CD14-positive monocyte (primary cell): ENCODE measurements around the gene SCN3B. TPM values are rescaled to one million over a fixed set of nuclear protein-coding genes. Genes with fewer than 3 reads are reported as not detected.

Experiments used
- DNase-seq, 3 donors: peaks; one replicate each; pipeline ENCODE4 v3.0.0-alpha.2; 2011 to 2022
- H2AFZ ChIP-seq: 2 replicates; pipeline ENCODE4 v1.6.0; 2012; ENCODE audit warnings: mild to moderate bottlenecking, low read depth, low read length, inconsistent platforms; ENCODE audit not compliant: insufficient read depth, poor library complexity, severe bottlenecking
- H3K27ac ChIP-seq, 2 donors: 1 replicate in 1 of 2; 2 replicates in 1 of 2; pipeline ENCODE4 v1.5.1; 2012 to 2013; ENCODE audit warnings: low read length in 2 of 2, control low read depth in 1 of 2, inconsistent platforms in 1 of 2, low read depth in 1 of 2, mild to moderate bottlenecking in 1 of 2
- H3K27me3 ChIP-seq, 2 donors: one replicate each; pipeline versions ENCODE4 v1.6.0 to v1.6.1; 2011 to 2013; ENCODE audit warnings: low read length in 2 of 2; ENCODE audit not compliant: control insufficient read depth in 2 of 2, insufficient read depth in 2 of 2
- H3K36me3 ChIP-seq, 2 donors: replicated peaks in 1 of 2; 1 replicate in 1 of 2; 2 replicates in 1 of 2; pipeline versions ENCODE4 v1.5.1 to v1.6.1; 2012 to 2013; ENCODE audit warnings: low read length in 2 of 2, control low read depth in 1 of 2, inconsistent platforms in 1 of 2, mild to moderate bottlenecking in 1 of 2; ENCODE audit not compliant: insufficient read depth in 2 of 2, control insufficient read depth in 1 of 2
- H3K4me1 ChIP-seq, 2 donors: 1 replicate in 1 of 2; 2 replicates in 1 of 2; pipeline versions ENCODE4 v1.5.1 to v1.6.1; 2012 to 2013; ENCODE audit warnings: low read length in 2 of 2, control low read depth in 1 of 2, inconsistent platforms in 1 of 2, mild to moderate bottlenecking in 1 of 2, moderate library complexity in 1 of 2; ENCODE audit not compliant: insufficient read depth in 2 of 2, control insufficient read depth in 1 of 2
- H3K4me2 ChIP-seq: replicated peaks from 2 replicates; pipeline ENCODE3; 2012; ENCODE audit warnings: low read length, moderate library complexity, mild to moderate bottlenecking; ENCODE audit not compliant: poor library complexity, severe bottlenecking; ENCODE audit errors: extremely low read depth
- H3K4me3 ChIP-seq, 3 experiments: fragments of 200-600 bp in 1 of 3; sonication (generic) in 1 of 3; replicated peaks in 1 of 3; 1 replicate in 2 of 3; 2 replicates in 1 of 3; pipeline ENCODE4 v1.5.1; 2011 to 2013; ENCODE audit warnings: low read length in 3 of 3, mild to moderate bottlenecking in 3 of 3, control low read depth in 2 of 3, low read depth in 2 of 3, inconsistent platforms in 1 of 3, moderate library complexity in 1 of 3
- H3K79me2 ChIP-seq: 2 replicates; pipeline ENCODE4 v1.6.0; 2012; ENCODE audit warnings: mild to moderate bottlenecking, control low read depth, inconsistent platforms, low read length, moderate library complexity; ENCODE audit not compliant: insufficient read depth
- H3K9ac ChIP-seq: 2 replicates; pipeline ENCODE4 v1.6.0; 2017; ENCODE audit warnings: low read length, mild to moderate bottlenecking; ENCODE audit not compliant: insufficient read depth, poor library complexity, severe bottlenecking
- H3K9me3 ChIP-seq, 2 donors: replicated peaks in 1 of 2; 1 replicate in 1 of 2; 2 replicates in 1 of 2; pipeline versions ENCODE4 v1.5.1 to v1.6.1; 2012 to 2013; ENCODE audit warnings: low read length in 2 of 2, control low read depth in 1 of 2; ENCODE audit not compliant: control insufficient read depth in 1 of 2, insufficient read depth in 1 of 2
- H4K20me1 ChIP-seq: 2 replicates; pipeline ENCODE4 v1.6.0; 2012; ENCODE audit warnings: mild to moderate bottlenecking, low read length, control low read depth, moderate library complexity; ENCODE audit not compliant: insufficient read depth
- H3K27ac Mint-ChIP-seq, 7 donors: one replicate each; pipeline ENCODE4 v1.8.0; 2020; ENCODE audit warnings: mild to moderate bottlenecking in 7 of 7, mixed read lengths in 7 of 7, moderate library complexity in 6 of 7, inconsistent platforms in 2 of 7
- H3K27me3 Mint-ChIP-seq, 3 donors: one replicate each; pipeline ENCODE4 v1.8.0; 2021 to 2022; ENCODE audit warnings: low read depth in 3 of 3, mild to moderate bottlenecking in 3 of 3, mixed read lengths in 3 of 3, moderate library complexity in 3 of 3, inconsistent platforms in 1 of 3
- H3K36me3 Mint-ChIP-seq, 2 donors: one replicate each; pipeline ENCODE4 v1.8.0; 2020; ENCODE audit warnings: mixed read lengths in 2 of 2, inconsistent platforms in 1 of 2, mild to moderate bottlenecking in 1 of 2
- H3K4me1 Mint-ChIP-seq: one replicate; pipeline ENCODE4 v1.8.0; 2020; ENCODE audit warnings: mild to moderate bottlenecking, mixed read lengths
- H3K4me3 Mint-ChIP-seq, 2 donors: one replicate each; pipeline ENCODE4 v1.8.0; 2020; ENCODE audit warnings: mild to moderate bottlenecking in 2 of 2, mixed read lengths in 2 of 2, moderate library complexity in 1 of 2
- H3K9me3 Mint-ChIP-seq, 7 donors: one replicate each; pipeline ENCODE4 v1.8.0; 2020 to 2022; ENCODE audit warnings: mixed read lengths in 7 of 7, mild to moderate bottlenecking in 6 of 7, moderate library complexity in 6 of 7, inconsistent platforms in 2 of 7
- CTCF ChIP-seq: fragments of 200-600 bp; IDR thresholded peaks from one replicate; pipeline ENCODE4 v1.8.0; 2022; ENCODE audit warnings: antibody characterized with exemption, mild to moderate bottlenecking
- WGBS: methylation state at CpG from one replicate; pipeline ENCODE4 v1.1.5; 2013; ENCODE audit warnings: missing lambda C conversion rate; ENCODE audit not compliant: insufficient coverage; 5-methylcytosine and 5-hydroxymethylcytosine counted together
- intact Hi-C, 2 donors: fragments of 100-400 bp; cut with micrococcal nuclease; formaldehyde crosslinking; loops; one replicate each; pipeline versions ENCODE4 v1.15.0 to v1.15.1; 2023
- polyA plus RNA-seq, 3 donors: library from polyadenylated mRNA; depleted of rRNA in 1 of 3; unstranded in 2 of 3; stranded (reverse) in 1 of 3; fragments of 300-500 nt in 2 of 3; fragments of >200 nt in 1 of 3; fragmentation: Illumina TruSeq in 2 of 3; gene quantifications; 1 replicate in 2 of 3; 2 replicates in 1 of 3; pipeline ENCODE4 v1.2.3, GENCODE V29; 2012 to 2021

SCN3B gene
- polyA plus RNA-seq, 3 donors: not detected

- H3K9ac ChIP-seq: no peak overlapping the region
- no peaks in the 10 kb centered on the region for H3K9me3 Mint-ChIP-seq
- H3K27ac Mint-ChIP-seq: no peak overlapping the region
- DNase-seq: no peak
- H4K20me1 ChIP-seq: no peaks in the 10 kb centered on the region
- H3K27ac ChIP-seq: no peak overlapping the region
- no peak overlapping the region for H3K4me3 Mint-ChIP-seq
- H3K4me1 ChIP-seq: no peaks in the 10 kb centered on the region
- no peak overlapping the region for H3K4me2 ChIP-seq
- H3K27me3 Mint-ChIP-seq: peaks cover 5 to 7% (median 6%) of the 10 kb centered on the region in 3 donors
- no peaks in the 10 kb centered on the region for H3K9me3 ChIP-seq
- peaks cover 9% of the 10 kb centered on the region for H3K4me1 Mint-ChIP-seq
- H2AFZ ChIP-seq: no peak overlapping the region
- H3K79me2 ChIP-seq: no peaks in the 10 kb centered on the region
- no peaks in the 10 kb centered on the region for H3K27me3 ChIP-seq
- intact Hi-C loops: no loop called here
- H3K36me3 ChIP-seq: no peaks in the 10 kb centered on the region
- WGBS: no CpG with 5 or more reads among the region's 9 CpGs
- no peaks in the 10 kb centered on the region for H3K36me3 Mint-ChIP-seq
- no peak for TF ChIP-seq CTCF
- no peak overlapping the region for H3K4me3 ChIP-seq
Observed at GRCh38 chr11:123695231-123695630, 40.8 kb upstream of the SCN3B start.

GRCh38 chr11:123694551-123694950 lies 40.1 kb upstream of the SCN3B start:
- Histone ChIP-seq H3K4me3 (no peak overlapping the region), H3K79me2 (no peaks in the 10 kb centered on the region), H3K27me3 (no peaks in the 10 kb centered on the region), H3K36me3 (no peaks in the 10 kb centered on the region), H3K9me3 (no peaks in the 10 kb centered on the region), H3K9ac (no peak overlapping the region), H3K27ac (no peak overlapping the region), H2AFZ (no peak overlapping the region), H3K4me2 (no peak overlapping the region), H4K20me1 (no peaks in the 10 kb centered on the region), H3K4me1 (no peaks in the 10 kb centered on the region)
- Mint-ChIP-seq H3K27ac (no peak overlapping the region), H3K4me1 (peaks cover 9% of the 10 kb centered on the region), H3K36me3 (no peaks in the 10 kb centered on the region), H3K9me3 (no peaks in the 10 kb centered on the region), H3K4me3 (no peak overlapping the region), H3K27me3 (peaks cover 6 to 10% (median 8%) of the 10 kb centered on the region in 3 donors)
- TF ChIP-seq CTCF: no peak
- WGBS: 0% methylated on average over 1 of the region's 2 CpGs
- intact Hi-C loops: no loop called here
- DNase-seq: no peak
